IPS-NIHi7 (cell line): ENCODE results near the gene PDK1.

Experiments used
- DNase-seq: peaks from one replicate; pipeline ENCODE4 v3.0.0; 2012; ENCODE audit warnings: mixed read lengths; ENCODE audit errors: extremely low spot score

Gene PDK1

DNA sequence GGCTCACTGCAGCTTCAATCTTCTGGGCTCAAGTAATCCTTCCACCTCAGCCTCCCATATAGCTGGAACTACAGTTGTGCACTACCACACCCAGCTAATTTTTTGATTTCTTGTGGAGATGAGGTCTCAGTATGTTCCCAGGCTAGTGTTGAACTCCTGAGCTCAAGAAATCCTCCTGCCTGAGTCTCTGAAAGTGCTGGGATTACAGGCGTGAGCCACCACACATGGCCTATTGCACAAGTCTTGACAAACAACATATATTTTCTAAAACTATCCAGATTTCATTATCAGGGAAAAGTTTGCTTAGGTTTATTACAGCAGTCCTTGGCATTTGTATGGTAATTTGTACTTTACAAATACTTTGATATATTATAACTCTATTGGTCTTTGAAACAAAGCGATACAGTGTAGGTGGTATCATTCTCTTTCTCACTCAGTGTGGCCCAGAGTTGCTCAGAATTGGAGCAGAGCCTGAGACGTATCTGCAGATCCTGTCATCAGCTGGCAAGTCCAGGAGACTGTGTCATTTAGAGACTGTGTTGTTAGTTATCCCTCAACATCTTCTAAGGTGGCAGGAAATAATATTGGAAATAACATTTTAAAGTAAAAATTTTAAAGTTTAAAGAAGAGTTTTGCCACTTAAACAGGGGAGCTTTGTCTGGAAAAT is 41.4 kb downstream of the PDK1 start:
- DNase-seq = no peak

DNA sequence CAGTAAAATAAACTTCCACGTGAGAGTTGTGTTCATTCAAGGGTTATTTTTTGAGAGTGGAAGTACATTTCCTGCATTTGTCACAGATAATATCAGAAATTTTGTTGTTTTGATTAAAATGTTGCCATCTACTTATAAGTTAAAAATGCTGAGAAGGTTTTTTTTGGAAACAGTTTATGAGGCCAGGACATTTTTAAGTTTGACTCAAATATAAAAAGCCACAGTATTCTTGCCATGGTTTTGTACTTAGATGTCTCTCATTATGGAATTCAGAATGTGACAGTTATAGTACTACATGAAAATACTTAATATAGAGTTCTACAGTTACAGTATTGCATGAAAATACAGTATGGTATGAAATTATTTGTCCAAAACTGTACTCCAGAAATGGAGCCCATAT is 44.1 kb downstream of the PDK1 start:
- no peak for DNase-seq

DNA sequence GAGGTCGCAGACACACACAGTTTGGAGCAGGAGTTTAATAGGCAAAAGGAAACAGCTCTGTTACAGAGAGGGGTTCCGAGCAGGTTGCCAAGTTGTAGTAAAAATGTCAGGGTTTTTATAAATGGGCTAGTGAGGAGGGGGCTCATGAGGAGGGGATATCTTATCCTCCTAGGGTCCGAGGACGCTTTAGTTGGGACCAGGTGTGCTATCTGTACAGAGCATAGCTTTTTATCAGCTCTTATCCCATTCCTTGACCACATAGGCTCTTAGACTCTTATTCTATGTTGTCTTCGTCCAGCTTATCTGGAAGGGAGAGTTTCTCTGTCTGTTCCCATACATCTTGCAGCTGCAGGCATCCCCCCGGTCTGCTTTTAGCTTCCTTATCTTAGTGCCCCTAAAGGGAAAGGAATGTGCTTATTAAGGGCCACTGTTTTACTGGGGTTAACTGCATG is 44.7 kb downstream of the PDK1 start:
- DNase-seq = no peak

DNA sequence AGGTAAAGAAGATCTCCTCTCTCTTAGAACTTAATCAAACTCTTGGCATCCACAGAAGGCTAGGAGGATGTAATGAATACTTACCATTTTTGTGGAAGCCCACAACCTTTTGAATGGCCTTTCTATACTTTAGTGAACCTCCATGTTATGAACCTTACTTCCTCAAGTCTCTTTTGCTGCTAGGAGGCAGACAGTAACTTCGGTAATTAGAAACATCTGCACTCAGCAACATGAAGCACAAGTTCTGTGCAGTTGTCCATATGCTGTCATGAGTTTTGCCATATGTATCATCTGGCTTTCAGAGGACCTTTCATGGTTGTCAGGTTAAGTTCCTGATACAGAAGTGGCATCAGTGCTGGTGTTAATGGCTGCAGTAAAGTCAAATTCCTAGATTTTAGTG is 50.4 kb downstream of the PDK1 start:
- DNase-seq = no peak

DNA sequence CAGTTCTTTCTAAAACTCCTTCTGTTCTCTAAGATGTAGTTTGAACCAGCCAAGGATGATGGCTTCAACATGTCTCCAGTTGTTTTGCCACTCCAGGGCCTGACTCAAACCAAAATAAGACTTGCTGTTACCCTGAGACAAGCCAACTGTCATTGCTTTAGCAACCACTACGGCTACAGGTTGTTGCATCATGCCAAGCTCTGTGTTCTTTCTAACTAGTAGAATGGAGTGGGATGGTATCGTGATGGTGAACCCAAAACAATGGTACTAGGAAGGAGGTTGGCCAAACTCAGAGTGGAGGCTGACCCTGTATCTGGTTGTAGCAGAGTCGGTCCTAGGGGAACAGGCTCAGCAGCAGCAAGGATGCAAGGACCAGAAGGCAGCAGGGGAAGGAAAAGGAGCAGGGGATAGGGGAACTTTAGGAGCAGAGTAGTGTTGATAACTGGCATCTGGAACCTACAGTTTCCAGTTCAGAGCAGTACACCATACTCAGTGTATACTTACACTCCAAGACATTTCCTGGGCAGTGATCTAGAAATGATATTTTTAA is 51.6 kb downstream of the PDK1 start:
- DNase-seq = no peak

DNA sequence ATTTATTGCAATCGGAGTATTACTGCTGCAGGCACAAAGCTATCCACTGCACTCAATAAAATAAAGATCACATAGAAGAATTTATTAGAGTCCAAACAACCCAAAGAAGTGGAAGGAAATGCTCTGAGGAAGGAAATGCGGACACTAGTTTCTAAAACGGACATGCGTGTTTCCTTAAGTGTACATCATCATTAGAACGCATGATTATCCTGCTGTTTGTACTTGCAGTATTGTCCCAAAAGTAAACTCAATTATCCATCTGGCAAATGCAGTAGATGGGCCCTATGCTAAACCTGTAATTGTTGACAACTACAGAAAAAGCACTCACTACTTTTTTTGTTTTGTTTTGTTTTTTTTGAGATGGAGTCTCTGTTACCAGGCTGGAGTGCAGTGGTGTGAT is 53.6 kb downstream of the PDK1 start:
- no peak for DNase-seq

- DNase-seq = no peak
Measured at GRCh38 chr2:172612051-172612450, 56.2 kb downstream of the PDK1 start.

GRCh38 chr2:172613040-172613439 is 57.1 kb downstream of the PDK1 start:
- peak; percentile 71 for DNase-seq

GRCh38 chr2:172613615-172614231 is 57.8 kb downstream of the PDK1 start:
- peak; percentile 17 for DNase-seq

- DNase-seq = no peak
Measured at GRCh38 chr2:172614932-172615331, 59.0 kb downstream of the PDK1 start.

DNA sequence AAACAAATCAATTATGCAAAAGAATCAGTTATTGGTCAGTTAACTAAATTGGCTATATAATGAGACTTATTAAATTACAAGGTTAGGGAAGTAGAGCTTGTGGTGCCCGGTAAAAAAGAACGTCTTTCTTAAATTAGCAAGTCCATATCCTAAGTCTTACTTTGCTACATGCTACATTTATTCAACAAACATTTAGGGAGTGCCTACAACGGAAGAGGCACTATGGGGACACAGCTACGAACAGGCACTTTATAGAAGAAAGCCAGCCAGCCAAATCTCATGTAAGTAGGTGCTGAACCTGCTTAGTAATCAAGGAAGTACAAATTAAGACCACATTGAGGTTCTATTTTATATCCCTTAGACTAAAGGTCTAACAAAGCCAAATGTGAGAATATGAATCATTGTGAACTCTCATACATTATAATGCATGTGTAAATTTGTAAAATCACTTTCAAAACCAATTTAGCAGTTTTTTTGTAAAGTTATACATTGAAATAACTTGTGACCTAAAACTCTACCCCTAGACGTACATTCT is 59.9 kb downstream of the PDK1 start:
- DNase-seq = no peak

DNA sequence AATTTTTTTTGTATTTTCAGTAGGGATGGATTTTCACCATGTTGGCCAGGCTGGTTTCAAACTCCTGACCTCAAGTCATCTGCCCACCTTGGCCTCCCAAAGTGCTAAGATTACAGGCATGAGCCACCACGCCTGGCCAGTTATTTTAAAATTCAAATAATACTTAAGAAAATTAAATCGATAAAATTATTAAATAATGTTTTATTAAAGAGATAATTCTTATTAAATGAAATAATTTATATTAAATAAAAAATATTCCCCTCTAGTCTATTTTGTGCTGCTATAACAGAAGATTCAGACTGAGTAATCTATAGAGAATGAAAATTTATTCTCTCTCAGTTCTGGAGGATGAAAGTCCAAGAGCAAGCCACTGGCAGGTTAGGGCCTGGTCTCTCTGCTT is 61.2 kb downstream of the PDK1 start:
- DNase-seq = no peak

DNA sequence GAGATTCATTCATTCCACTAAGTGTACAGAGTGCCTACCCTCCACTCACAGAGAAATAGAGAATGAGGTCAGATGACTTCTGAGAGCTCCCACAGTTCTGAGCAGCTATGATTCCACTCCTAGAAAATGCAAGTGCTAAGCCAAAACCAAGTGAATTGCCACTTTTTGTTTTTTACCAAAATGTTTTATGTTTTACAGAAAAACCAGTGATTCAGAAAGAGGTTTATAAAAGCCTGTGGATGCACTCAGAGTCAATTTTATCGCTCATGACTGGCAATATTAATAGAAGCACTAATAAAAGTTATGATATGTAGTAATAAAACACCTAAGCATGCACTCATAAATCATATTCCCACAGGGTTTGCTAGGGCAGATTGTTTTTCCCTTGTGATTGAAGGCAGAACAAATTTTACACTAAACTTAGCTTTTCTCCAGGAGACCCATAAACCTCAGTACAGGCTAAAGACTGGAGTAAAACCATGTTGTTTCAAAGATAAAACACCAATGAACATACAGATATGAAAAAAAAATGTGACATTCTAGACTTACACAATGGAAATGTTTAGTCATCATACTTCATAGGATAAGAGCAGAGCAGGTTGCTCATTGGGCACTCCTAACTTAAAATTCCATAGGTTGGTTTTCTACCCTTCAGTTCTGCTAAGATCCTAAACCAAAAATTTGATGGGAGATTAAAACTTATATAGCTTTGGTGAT is 67.5 kb downstream of the PDK1 start:
- DNase-seq = no peak

GRCh38 chr2:172624996-172625395 is 69.1 kb downstream of the PDK1 start:
- no peak for DNase-seq

- no peak for DNase-seq
Measured at GRCh38 chr2:172627181-172627580, 71.3 kb downstream of the PDK1 start.

DNA sequence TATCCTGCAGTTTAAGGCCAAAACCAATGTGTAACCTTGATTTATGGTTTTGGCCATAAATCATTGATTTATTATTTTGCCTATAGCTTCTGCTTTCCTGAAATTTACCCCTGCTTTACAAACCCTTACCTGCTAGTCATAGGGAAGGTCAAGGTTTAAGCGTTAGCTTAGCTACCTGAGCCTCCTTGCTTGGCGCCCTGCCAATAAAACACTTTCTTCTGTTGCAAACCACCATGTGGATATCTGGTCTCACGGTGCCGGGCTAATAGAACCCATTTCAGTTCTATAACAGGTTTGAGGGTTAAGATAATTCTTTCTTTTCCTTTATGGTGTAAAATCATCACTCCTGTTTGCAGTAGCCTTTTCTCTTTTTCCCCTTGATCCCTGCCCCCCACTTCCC is 72.2 kb downstream of the PDK1 start:
- no peak for DNase-seq

- no peak for DNase-seq
Measured at GRCh38 chr2:172629586-172629985, 73.7 kb downstream of the PDK1 start.

DNA sequence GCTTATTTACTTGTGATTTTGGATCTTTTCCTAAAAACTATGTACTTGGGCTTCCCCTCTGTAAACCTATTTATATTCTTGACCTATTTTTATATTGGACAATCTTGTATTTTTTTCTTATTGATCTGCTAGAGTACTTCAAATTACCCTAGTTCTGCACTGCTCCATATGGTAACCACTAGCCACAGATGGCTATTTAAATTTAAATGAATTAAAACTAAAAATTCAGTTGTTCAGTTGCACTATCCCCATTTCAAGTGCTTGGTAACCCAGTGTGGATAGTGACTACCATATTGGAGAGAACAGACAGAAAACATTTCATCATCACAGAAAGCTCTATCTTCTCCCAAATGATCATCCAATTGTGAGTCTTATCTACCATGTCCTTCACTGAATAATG is 74.3 kb downstream of the PDK1 start:
- no peak for DNase-seq

GRCh38 chr2:172634477-172634876 is 78.6 kb downstream of the PDK1 start:
- DNase-seq = no peak

DNA sequence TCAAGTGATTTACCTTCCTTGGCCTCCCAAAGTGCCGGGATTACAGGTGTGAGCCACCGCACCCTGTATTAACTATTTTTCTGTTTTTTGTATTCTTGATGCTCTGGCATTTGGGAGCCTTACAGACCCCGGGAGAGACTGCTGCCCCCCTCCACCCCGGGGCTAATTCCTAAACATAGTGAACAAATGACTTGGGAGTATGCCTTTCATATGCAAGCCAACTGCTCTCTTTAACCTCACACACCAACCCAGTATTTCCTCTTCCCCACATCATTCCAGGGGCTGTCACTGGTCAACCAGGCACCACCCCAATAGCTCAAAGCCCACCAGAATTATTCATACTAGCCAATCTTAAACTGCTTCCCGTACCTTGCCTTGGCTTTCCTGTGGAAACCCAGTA is 79.7 kb downstream of the PDK1 start:
- no peak for DNase-seq

DNA sequence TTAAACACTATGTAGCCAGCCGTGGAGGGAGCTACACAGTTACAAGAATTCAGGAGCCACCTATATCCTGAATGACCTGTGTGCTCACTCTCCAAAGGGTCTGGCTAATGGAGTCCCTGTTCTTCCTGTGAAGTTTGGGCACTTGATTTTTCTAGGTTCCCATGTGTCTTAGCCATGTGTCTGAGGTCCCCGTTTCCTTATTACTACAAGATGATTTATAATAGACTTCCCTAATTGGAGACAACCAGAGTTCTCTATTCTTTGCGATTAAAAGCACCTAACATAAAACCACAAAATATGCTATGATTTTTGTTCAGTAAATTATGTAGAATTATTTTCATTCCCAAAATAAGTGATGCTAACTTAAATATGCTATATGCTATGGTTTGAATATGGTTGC is 83.4 kb downstream of the PDK1 start:
- DNase-seq = no peak

GRCh38 chr2:172639823-172640222 is 83.9 kb downstream of the PDK1 start:
- DNase-seq = no peak

DNA sequence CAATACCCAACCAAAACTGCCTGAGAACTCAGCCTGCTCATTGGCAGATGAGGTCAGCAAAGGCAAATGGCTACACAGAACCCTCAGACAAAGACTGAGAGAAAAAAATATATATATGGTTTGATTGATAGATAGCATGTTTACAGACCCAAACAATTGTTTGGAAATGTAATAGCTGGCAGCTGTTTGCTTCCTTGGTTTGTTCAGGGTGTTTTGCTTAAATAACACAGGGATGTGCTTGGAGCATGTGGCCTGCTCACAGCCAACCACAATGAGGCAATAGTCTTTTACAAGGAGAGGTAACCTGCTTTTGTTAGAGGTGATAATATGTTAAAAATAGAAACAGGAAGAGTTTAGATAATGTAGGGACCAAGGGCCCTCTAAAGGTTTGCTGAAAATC is 84.5 kb downstream of the PDK1 start:
- no peak for DNase-seq
